Epithelial cell of proximal tubule (primary cell): Measurements from ENCODE around the gene TPM1. TPM values are rescaled to one million over a fixed set of nuclear protein-coding genes. Genes with fewer than 3 reads are reported as not detected.

Experiments
- DNase-seq: peaks from one replicate; pipeline ENCODE4 v3.0.0-alpha.2; 2011; ENCODE audit warnings: low read depth
- H3K4me3 ChIP-seq: 2 replicates; pipeline ENCODE4 v1.5.1; 2011; ENCODE audit warnings: low read depth, mild to moderate bottlenecking, low read length
- CTCF ChIP-seq: conservative IDR thresholded peaks from 2 replicates; pipeline ENCODE4 v1.5.1; 2012; ENCODE audit warnings: low read depth, mild to moderate bottlenecking, low read length
- total RNA-seq: library from RNA; depleted of rRNA; stranded (reverse); fragments of >200 nt; gene quantifications from 2 replicates; pipeline ENCODE4 v1.2.3, GENCODE V29; 2015

TPM1 gene
- total RNA-seq, 1 donor from 2014 or later: 925 TPM

DNA sequence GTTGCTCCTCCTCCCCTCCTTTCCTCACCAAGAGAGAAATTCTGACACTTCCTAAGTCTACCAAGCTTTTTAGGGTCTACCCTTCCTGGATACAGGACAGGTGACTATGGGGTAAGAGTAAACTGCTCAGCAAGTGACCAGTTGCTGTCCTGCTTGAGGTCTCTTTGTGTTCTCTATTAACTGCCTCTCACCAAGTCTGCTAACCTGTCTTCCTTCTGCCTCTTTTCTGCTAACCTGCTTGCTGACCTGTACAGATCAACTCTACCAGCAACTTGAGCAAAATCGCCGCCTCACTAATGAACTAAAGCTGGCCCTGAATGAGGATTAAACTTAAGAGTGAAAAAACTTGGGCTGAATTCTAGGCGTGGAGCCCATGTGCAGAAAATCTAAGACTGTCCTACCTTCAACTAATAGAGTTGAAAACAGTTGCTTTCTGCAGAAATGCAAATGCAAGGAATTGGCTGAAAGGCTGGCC is 27.1 kb downstream of the TPM1 start:
- TF ChIP-seq CTCF: no peak
- H3K4me3 ChIP-seq: no peak overlapping the region
- DNase-seq: no peak

DNA sequence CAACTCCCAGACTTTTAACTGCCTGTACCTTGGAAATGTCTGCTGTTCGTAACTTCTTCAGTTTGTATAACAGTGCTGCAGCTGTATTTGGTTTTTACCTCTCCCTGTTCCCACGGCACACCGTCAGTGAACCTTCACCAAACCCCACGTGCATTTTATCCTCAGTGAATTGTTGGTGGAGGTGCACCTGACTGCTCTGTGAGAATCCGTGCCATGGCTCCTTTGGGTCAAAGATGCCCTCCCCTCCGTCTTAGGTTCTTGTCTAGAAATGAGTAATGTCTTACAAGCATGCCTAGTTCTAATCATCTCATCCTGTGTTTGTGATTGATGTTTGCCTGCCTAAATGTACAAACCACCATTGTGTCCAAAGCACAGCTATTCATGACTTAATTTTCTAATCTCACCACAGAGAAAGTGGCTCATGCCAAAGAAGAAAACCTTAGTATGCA is 28.2 kb downstream of the TPM1 start:
- no peak overlapping the region for H3K4me3 ChIP-seq
- DNase-seq: no peak
- no peak for TF ChIP-seq CTCF

- TF ChIP-seq CTCF: no peak
- H3K4me3 ChIP-seq: no peak overlapping the region
- DNase-seq: no peak
These were observed 28.9 kb downstream of the TPM1 start for GRCh38 chr15:63071288-63071909.

- no peak for TF ChIP-seq CTCF
- no peak for DNase-seq
- H3K4me3 ChIP-seq: no peak overlapping the region
These were observed 29.6 kb downstream of the TPM1 start for GRCh38 chr15:63072023-63072650.

DNA sequence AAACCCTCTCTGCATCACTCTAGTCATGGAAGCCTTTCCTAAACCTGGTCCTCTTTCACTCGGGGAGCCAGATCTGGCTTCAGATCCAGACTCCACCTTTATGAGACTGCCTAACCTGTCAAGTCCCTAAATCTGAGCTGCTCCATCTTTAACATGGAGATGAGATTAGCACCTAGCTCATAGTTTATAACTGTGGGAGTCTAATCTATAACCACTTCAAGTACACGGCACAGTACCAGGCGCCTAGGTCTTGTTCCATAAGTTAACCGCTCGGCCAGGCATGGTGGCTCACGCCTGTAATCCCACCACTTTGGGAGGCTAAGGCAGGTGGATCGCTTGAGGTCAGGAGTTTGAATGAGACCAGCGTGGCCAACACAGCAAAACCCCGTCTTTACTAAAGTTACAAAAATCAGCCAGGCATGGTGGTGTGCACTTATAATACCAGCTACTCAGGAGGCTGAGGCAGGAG is 30.3 kb downstream of the TPM1 start:
- no peak for TF ChIP-seq CTCF
- no peak for DNase-seq
- no peak overlapping the region for H3K4me3 ChIP-seq

GRCh38 chr15:63073497-63074172 is 31.1 kb downstream of the TPM1 start:
- H3K4me3 ChIP-seq: no peak overlapping the region
- DNase-seq: no peak
- no peak for TF ChIP-seq CTCF
